HepG2 (cell line): Measurements from ENCODE around the gene ELP5. TPM values are rescaled to one million over a fixed set of nuclear protein-coding genes. Genes with fewer than 3 reads are reported as not detected.

Experiments
- AGO2 ChIP-seq: fragments of 200-400 bp; formaldehyde crosslinking; optimal IDR thresholded peaks from 2 replicates; pipeline ENCODE3; 2017; ENCODE audit warnings: mild to moderate bottlenecking, low read depth, low read length, moderate library complexity
- ASH2L ChIP-seq: fragments of 300-600, 200-600 bp; sonication (generic); IDR thresholded peaks from 2 replicates; pipeline ENCODE4 v1.7.0; 2017; ENCODE audit warnings: low read depth, mild to moderate bottlenecking, moderate library complexity, mixed read lengths, low read length; ENCODE audit not compliant: insufficient read length
- FOXO1 ChIP-seq: sonication (generic); formaldehyde crosslinking; IDR thresholded peaks from 2 replicates; pipeline ENCODE4 v1.4.0; 2020; ENCODE audit warnings: missing genetic modification reagents
- KLF15 ChIP-seq: sonication (generic); formaldehyde crosslinking; IDR thresholded peaks from 2 replicates; pipeline ENCODE4 v1.8.1; 2023; ENCODE audit warnings: borderline replicate concordance, mild to moderate bottlenecking, inconsistent platforms, missing genetic modification reagents, mixed read lengths
- LCORL ChIP-seq, 2 experiments: fragments of 450-650 bp in 1 of 2; sonication (generic) in 1 of 2; formaldehyde crosslinking in 1 of 2; IDR thresholded peaks; 2 replicates each; pipeline versions ENCODE4 v1.5.0 to v1.6.1; 2017 to 2020; ENCODE audit warnings: antibody characterized with exemption in 1 of 2, missing genetic modification reagents in 1 of 2
- MIER2 ChIP-seq: IDR thresholded peaks from 2 replicates; pipeline ENCODE4 v1.6.1; 2016; ENCODE audit warnings: missing biosample characterization, missing genetic modification reagents
- NCOR1 ChIP-seq: fragments of 200-600 bp; sonication (generic); IDR thresholded peaks from 2 replicates; pipeline ENCODE4 v1.7.0; 2017; ENCODE audit warnings: antibody characterized with exemption, low read length, borderline replicate concordance
- NPAS2 ChIP-seq: sonication (generic); formaldehyde crosslinking; IDR thresholded peaks from 2 replicates; pipeline ENCODE4 v1.8.0; 2022; ENCODE audit warnings: mild to moderate bottlenecking, missing genetic modification reagents, borderline replicate concordance
- PBX3 ChIP-seq: sonication (generic); formaldehyde crosslinking; IDR thresholded peaks from 2 replicates; pipeline ENCODE4 v1.8.1; 2023; ENCODE audit warnings: missing genetic modification reagents, inconsistent platforms, borderline replicate concordance
- ZNF335 ChIP-seq: sonication (generic); formaldehyde crosslinking; IDR thresholded peaks from 2 replicates; pipeline ENCODE4 v1.4.0; 2020; ENCODE audit warnings: missing genetic modification reagents
- ZNF350 ChIP-seq: sonication (generic); formaldehyde crosslinking; IDR thresholded peaks from 2 replicates; pipeline ENCODE4 v1.4.0; 2020; ENCODE audit warnings: mild to moderate bottlenecking, low read depth, missing genetic modification reagents, borderline replicate concordance
- ZNF430 ChIP-seq: sonication (generic); formaldehyde crosslinking; IDR thresholded peaks from 2 replicates; pipeline ENCODE4 v1.9.0; 2021; ENCODE audit warnings: mild to moderate bottlenecking, missing genetic modification reagents
- ZNF484 ChIP-seq: sonication (generic); formaldehyde crosslinking; IDR thresholded peaks from 2 replicates; pipeline ENCODE4 v1.5.1; 2020; ENCODE audit warnings: mild to moderate bottlenecking, low read depth, missing genetic modification reagents, borderline replicate concordance
- ZNF646 ChIP-seq: sonication (generic); formaldehyde crosslinking; IDR thresholded peaks from 2 replicates; pipeline ENCODE4 v1.9.0; 2021; ENCODE audit warnings: mild to moderate bottlenecking, missing genetic modification reagents
- ZNF691 ChIP-seq: sonication (generic); formaldehyde crosslinking; IDR thresholded peaks from 2 replicates; pipeline ENCODE4 v1.4.0; 2020; ENCODE audit warnings: missing genetic modification reagents, low read depth, mild to moderate bottlenecking, borderline replicate concordance
- ZNF749 ChIP-seq: sonication (generic); formaldehyde crosslinking; IDR thresholded peaks from 2 replicates; pipeline ENCODE4 v1.8.0; 2022; ENCODE audit warnings: mild to moderate bottlenecking, missing genetic modification reagents, moderate library complexity, borderline replicate concordance
- ZNF768 ChIP-seq: sonication (generic); formaldehyde crosslinking; IDR thresholded peaks from 2 replicates; pipeline ENCODE4 v1.4.0; 2020; ENCODE audit warnings: missing genetic modification reagents
- ZNF891 ChIP-seq: sonication (generic); formaldehyde crosslinking; IDR thresholded peaks from 2 replicates; pipeline ENCODE4 v1.5.0; 2020; ENCODE audit warnings: mild to moderate bottlenecking, missing genetic modification reagents
- polyA plus RNA-seq, 8 experiments: library from polyadenylated mRNA; depleted of rRNA in 3 of 8; stranded (reverse) in 7 of 8; unstranded in 1 of 8; fragments of >200 nt; fragmentation: Illumina TruSeq in 4 of 8; extraction: Trizol in 4 of 8; gene quantifications; 2 replicates each; pipeline versions ENCODE4 v1.2.1 to v1.2.3, GENCODE V29; 2011 to 2016; ENCODE audit warnings: low read depth in 4 of 8, missing spikeins in 1 of 8, mixed read lengths in 1 of 8; ENCODE audit not compliant: insufficient read depth in 1 of 8
- total RNA-seq, 5 experiments: library from RNA; depleted of rRNA; stranded (reverse); fragments of >200 nt; fragmentation: Illumina TruSeq; extraction: Trizol; gene quantifications; 2 replicates each; pipeline ENCODE4 v1.2.3, GENCODE V29; 2016; ENCODE audit warnings: low read depth in 1 of 5

Gene ELP5
- total and polyA plus RNA-seq, 2 of the 13 experiments (the other 11 are each of a cell fraction or from before 2014, with no cell fraction given), result 67.6 to 69.8 TPM

GRCh38 chr17:7219812-7220592 is 32.0 kb upstream of the ELP5 start, which contains the start of the genes ACADVL and DLG4 (continued):
- TF ChIP-seq FOXO1 (CRISPR knock-in tag) (peak; percentile 71), ZNF768 (CRISPR knock-in tag) (peak; percentile 66; the same call in 1 of the 2 replicates), ZNF484 (CRISPR knock-in tag) (no peak; the same call in 1 of the 2 replicates), ZNF691 (CRISPR knock-in tag) (no peak), ZNF350 (CRISPR knock-in tag) (no peak; the same call in none of the 2 replicates), LCORL (IDR thresholded peaks at IDR 0.05) (no peak), LCORL (CRISPR knock-in tag; IDR thresholded peaks at IDR 0.05) (no peak; the same call in 1 of the 2 replicates), PBX3 (no peak), NPAS2 (CRISPR knock-in tag) (no peak), MIER2 (CRISPR knock-in tag) (no peak; the same call in none of the 2 replicates), ZNF430 (no peak; the same call in 1 of the 2 replicates), AGO2 (peak; percentile 99), KLF15 (CRISPR knock-in tag) (no peak), ZNF335 (CRISPR knock-in tag) (peak; percentile 68; the same call in 1 of the 2 replicates), ZNF646 (CRISPR knock-in tag) (no peak), ZNF749 (CRISPR knock-in tag) (0 out of 2 replicates have a peak, but pooled peaks have one; percentile 22), NCOR1 (peak; percentile 15; the same call in 1 of the 2 replicates), ASH2L (peak; percentile 59), ZNF891 (CRISPR knock-in tag) (peak; percentile 53)
